Activated naive CD8-positive, alpha-beta T cell treated with anti-CD3 and anti-CD28 coated beads for 36 hours (primary cell): ENCODE results near the gene ARHGAP27. TPM values are rescaled to one million over a fixed set of nuclear protein-coding genes. Genes with fewer than 3 reads are reported as not detected.

Experiments
- DNase-seq: peaks from one replicate; pipeline ENCODE4 v3.0.0; 2021
- H3K27ac Mint-ChIP-seq: one replicate; pipeline ENCODE4 v1.8.0; 2022; ENCODE audit warnings: mild to moderate bottlenecking, moderate library complexity, mixed read lengths
- H3K27me3 Mint-ChIP-seq: one replicate; pipeline ENCODE4 v1.8.0; 2022; ENCODE audit warnings: mild to moderate bottlenecking, mixed read lengths
- H3K36me3 Mint-ChIP-seq: one replicate; pipeline ENCODE4 v1.8.0; 2021; ENCODE audit warnings: mild to moderate bottlenecking, mixed read lengths
- H3K4me1 Mint-ChIP-seq: one replicate; pipeline ENCODE4 v1.8.0; 2021; ENCODE audit warnings: mixed read lengths
- H3K4me3 Mint-ChIP-seq: one replicate; pipeline ENCODE4 v1.8.0; 2022; ENCODE audit warnings: mild to moderate bottlenecking, moderate library complexity, mixed read lengths
- H3K9me3 Mint-ChIP-seq: one replicate; pipeline ENCODE4 v1.8.0; 2022; ENCODE audit warnings: mixed read lengths
- total RNA-seq, 2 experiments: library from RNA; stranded (reverse); gene quantifications; one replicate each; pipeline ENCODE4 v1.2.3, GENCODE V29; 2021

The ARHGAP27 gene
- total RNA-seq, 2 experiments from 2014 or later: 33.3 to 35.8 TPM

DNA sequence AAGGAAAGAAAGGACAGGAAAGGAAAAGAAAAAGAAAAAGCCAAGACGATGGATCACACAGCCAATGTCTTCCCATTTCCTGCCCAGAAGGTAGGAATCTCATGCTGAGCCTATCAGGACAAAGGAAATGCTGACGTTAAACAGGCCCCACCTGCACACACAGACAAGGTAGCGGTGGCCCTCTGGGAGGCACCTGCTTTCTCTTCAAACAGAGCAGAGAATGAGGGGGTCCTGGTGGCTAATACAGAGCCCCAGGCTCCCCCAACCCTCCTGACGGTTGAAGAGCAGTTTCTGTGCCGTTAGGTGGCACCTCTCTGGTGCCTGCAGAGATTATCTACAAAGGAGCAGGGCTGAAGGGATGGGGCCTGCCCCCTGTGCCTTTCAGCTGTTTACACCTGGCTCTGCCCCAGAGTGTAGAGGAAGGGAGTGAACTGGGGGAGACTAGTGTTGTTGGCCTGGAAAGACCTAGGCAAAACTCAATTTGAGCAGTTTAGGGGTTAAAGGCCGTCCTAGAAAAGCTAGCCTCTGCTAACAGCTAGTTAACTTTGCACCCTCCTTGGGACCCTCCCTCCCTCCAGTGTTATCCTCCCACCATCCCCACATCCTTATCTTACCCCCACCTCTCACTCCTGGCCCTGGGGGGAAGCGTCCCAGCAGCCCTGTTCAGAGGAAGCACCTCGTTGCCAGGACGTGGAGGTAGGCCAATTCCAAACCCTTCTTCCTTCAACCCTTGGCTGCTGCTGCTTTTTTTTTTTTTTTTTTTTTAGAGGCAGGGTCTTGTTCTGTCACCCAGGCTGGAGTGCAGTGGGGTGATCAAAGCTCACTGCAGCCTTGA is 56.3 kb downstream of the ARHGAP27 start:
- no peaks in the 10 kb centered on the region for H3K9me3 Mint-ChIP-seq
- no peaks in the 10 kb centered on the region for H3K36me3 Mint-ChIP-seq
- peaks cover 14% of the 10 kb centered on the region for H3K27me3 Mint-ChIP-seq
- H3K27ac Mint-ChIP-seq: no peak overlapping the region
- H3K4me3 Mint-ChIP-seq: no peak overlapping the region
- DNase-seq: no peak
- peaks cover 12% of the 10 kb centered on the region for H3K4me1 Mint-ChIP-seq

DNA sequence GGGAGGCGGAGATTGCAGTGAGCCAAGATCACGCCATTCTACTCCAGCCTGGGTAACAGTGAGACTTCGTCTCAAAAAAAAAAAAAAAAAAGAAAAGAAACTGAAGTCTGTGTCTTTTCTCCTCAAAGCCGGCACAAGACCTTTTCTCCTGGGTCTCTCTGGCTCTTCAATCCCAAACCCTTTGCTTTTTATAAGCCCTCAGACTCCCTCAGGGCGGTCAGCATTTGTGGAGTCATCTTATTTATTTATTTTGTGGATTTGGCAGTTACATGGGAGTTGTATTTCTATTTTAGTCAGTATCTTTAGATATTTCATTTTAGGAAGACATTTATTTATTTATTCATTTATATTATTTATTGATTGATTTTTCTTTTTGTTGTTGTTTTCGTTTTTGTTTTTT is 58.2 kb downstream of the ARHGAP27 start:
- no peaks in the 10 kb centered on the region for H3K36me3 Mint-ChIP-seq
- DNase-seq: no peak
- peaks cover 17% of the 10 kb centered on the region for H3K4me1 Mint-ChIP-seq
- no peaks in the 10 kb centered on the region for H3K9me3 Mint-ChIP-seq
- no peak overlapping the region for H3K27ac Mint-ChIP-seq
- peaks cover 22% of the 10 kb centered on the region for H3K27me3 Mint-ChIP-seq
- no peak overlapping the region for H3K4me3 Mint-ChIP-seq

DNA sequence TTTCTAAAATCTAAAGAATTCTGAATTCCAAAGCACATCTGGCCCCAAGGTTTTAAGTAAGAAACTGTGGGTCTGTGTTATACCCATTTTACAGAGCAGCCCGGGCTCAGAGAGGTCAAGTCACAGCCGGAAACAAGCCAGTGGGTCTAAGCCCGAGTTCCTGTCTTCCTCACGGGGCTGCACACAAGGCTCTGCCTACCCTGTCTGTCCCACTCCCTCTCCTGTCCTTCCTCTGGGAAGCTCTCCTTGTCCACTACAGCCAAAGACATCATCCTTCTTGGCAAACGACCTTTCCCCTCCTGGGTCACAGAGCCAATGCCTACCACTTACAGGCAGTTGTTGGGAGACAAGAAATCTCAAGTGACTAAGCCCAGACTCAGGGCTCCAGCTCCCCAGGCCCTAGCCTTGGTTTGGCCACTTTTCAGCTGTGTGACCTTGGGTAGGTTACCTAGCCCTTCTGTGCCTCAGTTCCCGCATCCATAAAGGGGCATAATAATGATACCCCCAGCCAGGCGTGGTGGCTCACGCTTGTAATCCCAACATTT is 60.3 kb downstream of the ARHGAP27 start:
- Mint-ChIP-seq H3K9me3 (no peaks in the 10 kb centered on the region), H3K27me3 (peaks cover 28% of the 10 kb centered on the region), H3K27ac (no peak overlapping the region), H3K4me1 (peaks cover 13% of the 10 kb centered on the region), H3K36me3 (no peaks in the 10 kb centered on the region), H3K4me3 (peak overlapping the region; percentile 63)
- DNase-seq: no peak

DNA sequence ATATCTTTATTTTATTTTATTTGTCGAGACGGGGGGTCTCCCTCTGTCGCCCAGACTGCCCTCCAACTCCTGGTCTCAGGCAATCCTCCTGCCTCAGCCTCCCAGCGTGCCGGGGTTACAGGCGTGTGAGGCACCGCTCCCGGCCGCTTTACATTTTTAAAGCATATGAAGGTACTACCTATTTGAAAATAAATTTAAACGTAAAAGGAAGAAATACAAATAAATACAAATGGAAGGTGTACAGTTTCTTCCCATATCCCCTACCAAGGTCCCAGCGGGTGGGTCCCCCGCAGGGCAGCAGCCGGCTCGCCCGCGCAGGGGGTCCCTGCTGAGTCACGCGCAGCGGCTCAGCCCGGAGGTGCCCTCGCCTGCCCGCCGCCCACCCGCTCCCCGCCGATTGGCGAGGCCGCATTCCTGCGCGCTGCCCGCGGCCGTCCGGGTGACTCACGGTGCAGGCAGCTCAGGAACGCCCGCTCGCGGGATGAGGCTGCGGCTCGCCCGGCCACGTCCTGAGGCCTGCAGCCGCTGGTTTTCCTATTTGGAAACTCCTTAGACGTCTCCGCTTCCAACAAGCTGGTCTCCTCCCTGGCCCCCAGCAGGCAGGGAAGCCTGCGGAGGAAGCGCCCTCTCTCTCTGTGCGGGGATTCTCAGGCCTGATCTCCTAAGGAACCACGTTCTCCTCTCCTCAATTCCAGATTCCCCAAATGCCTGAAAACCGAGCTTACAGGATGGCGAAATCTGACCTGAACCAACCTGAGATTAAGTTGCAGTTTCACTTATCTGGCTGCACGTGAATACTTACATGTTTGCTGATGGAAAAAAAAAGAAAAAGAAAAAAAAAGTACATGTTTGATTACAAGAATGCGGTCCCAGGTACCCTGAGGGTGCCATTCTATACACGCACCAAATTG is 61.0 kb downstream of the ARHGAP27 start:
- Mint-ChIP-seq H3K27ac (no peak overlapping the region), H3K27me3 (peaks cover 28% of the 10 kb centered on the region), H3K9me3 (no peaks in the 10 kb centered on the region), H3K4me3 (peak overlapping the region; percentile 63), H3K36me3 (no peaks in the 10 kb centered on the region), H3K4me1 (peaks cover 13% of the 10 kb centered on the region)
- DNase-seq: peak; percentile 78

DNA sequence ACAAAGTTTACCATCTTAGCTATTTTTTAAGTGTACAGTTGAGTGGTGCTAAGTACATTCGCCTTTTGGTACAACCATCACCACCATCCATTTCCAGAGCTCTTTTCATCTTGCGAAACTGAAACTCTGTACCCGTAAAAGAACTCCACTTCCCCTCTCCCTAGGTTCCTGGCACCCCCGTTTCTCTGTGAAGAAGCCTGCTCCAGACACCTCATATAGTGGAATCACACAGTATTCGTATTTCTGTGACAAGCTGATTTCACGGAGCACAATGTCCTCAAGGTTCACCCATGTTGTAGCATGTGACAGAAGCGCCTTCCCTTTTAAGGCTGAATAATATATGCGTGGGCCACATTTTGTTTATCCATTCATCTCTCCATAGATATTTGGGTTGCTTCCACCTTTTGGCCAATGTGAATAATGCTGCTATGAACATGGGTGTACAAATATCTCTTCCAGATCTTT is 61.7 kb downstream of the ARHGAP27 start:
- peaks cover 13% of the 10 kb centered on the region for H3K4me1 Mint-ChIP-seq
- no peaks in the 10 kb centered on the region for H3K36me3 Mint-ChIP-seq
- DNase-seq: no peak
- peaks cover 28% of the 10 kb centered on the region for H3K27me3 Mint-ChIP-seq
- H3K4me3 Mint-ChIP-seq: no peak overlapping the region
- H3K27ac Mint-ChIP-seq: no peak overlapping the region
- no peaks in the 10 kb centered on the region for H3K9me3 Mint-ChIP-seq

DNA sequence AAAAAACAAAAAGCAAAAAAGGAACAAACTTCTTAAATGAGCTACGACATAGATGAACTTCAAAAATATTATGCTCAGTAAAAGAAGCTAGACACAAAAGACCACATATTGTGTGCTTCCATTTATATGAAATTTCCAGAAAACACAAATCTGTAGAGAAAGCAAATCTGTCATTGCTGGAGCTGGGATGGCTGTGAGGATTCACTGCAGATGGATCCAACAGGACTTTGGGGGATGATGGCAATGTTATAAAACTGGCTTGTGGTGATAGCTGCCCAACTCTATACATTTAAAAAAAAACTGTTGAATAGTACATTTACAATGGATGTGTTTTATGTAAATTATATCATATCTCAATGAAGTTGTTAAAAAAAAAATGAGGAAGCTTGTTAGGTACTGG is 63.2 kb downstream of the ARHGAP27 start:
- H3K27ac Mint-ChIP-seq: no peak overlapping the region
- H3K4me1 Mint-ChIP-seq: peaks cover 13% of the 10 kb centered on the region
- H3K27me3 Mint-ChIP-seq: peaks cover 31% of the 10 kb centered on the region
- no peaks in the 10 kb centered on the region for H3K36me3 Mint-ChIP-seq
- no peaks in the 10 kb centered on the region for H3K9me3 Mint-ChIP-seq
- no peak for DNase-seq
- no peak overlapping the region for H3K4me3 Mint-ChIP-seq

DNA sequence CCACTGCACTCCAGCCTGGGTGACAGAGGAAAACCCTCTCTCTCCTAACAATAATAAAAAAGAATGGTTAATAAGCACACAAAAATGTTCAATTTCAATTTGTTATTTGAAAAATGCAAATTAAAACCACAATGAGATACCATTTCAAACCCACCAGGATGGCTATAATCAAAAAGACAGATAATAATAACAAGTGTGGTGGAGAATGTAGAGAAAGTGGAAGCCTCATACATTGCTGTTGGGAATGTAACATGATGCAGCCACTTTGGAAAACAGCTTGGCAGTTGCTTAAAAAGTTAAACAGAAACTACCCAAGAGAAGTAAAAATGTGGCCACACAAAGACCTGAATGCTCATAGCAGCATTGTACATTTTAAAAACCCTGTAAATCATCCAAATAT is 64.0 kb downstream of the ARHGAP27 start:
- Mint-ChIP-seq H3K27me3 (peaks cover 26% of the 10 kb centered on the region), H3K27ac (no peak overlapping the region), H3K4me1 (peaks cover 13% of the 10 kb centered on the region), H3K4me3 (no peak overlapping the region), H3K9me3 (no peaks in the 10 kb centered on the region), H3K36me3 (no peaks in the 10 kb centered on the region)
- no peak for DNase-seq

DNA sequence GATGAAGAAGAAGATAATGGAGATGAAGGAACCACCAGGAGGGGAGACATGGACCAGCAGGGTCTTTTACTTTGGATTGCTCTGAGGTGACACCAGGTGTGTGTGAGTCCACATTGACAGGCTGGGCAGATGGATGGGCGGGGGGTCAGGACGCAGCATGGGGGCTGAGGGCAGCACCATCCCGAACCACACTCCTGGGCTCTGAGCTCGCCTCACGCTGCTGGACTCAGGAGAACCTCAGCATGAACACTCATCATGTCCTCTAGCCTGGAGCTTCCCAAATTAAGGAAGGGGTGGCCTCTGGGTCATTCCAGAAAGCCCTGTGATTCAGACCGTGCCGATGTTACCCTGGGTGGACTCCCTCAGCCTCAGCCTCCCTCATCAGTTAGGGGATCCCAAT is 65.5 kb downstream of the ARHGAP27 start:
- Mint-ChIP-seq H3K9me3 (no peaks in the 10 kb centered on the region), H3K27ac (no peak overlapping the region), H3K4me3 (no peak overlapping the region), H3K27me3 (peaks cover 22% of the 10 kb centered on the region), H3K36me3 (no peaks in the 10 kb centered on the region), H3K4me1 (peaks cover 11% of the 10 kb centered on the region)
- DNase-seq: no peak

DNA sequence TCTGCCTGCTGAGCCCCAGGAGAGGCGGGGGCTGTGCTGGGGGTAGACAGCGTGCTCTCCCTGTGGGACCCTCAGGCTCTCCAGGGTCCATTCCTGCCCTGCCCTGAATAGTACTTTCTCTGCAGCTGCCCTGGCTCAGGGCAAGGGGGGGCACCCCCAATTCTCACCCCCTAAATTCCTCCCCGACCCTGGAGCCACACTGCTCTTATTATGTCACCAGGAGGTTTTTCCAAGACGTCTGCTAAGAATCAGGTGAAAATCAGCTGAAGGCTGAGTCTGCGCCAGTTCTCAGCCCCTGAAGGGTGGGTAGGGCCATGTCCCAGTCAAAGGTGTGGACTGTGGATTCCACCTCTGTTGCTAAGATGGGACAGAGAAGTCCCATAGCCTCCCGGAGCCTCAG is 66.0 kb downstream of the ARHGAP27 start:
- no peak overlapping the region for H3K4me3 Mint-ChIP-seq
- DNase-seq: no peak

DNA sequence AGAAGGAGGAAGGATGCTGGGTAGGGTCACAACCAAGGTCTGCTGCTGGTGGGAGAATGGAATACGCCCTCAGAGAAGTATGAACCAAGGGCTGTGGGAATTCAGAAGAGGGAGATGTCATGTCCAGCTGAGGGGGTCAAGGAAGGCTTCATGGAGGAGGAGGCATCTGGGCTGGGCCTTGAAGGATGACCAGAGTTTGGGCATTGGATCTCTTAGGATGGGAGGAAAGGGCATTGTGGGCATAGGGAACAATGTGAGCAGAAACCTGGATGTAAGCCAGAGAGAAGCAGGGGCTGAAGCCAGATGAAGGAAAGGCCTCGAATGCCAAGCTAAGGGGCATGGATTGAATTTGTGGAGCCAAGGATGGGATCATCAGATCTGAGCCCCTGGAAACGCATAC is 66.6 kb downstream of the ARHGAP27 start:
- no peaks in the 10 kb centered on the region for H3K9me3 Mint-ChIP-seq
- H3K4me1 Mint-ChIP-seq: peaks cover 2% of the 10 kb centered on the region
- H3K36me3 Mint-ChIP-seq: no peaks in the 10 kb centered on the region
- no peak overlapping the region for H3K27ac Mint-ChIP-seq
- DNase-seq: no peak
- H3K27me3 Mint-ChIP-seq: peaks cover 14% of the 10 kb centered on the region
- no peak overlapping the region for H3K4me3 Mint-ChIP-seq

More for the DNA sequence above, 66.0 kb downstream of the ARHGAP27 start:
- Mint-ChIP-seq H3K27ac (no peak overlapping the region), H3K4me1 (peaks cover 6% of the 10 kb centered on the region), H3K9me3 (no peaks in the 10 kb centered on the region), H3K36me3 (no peaks in the 10 kb centered on the region), H3K27me3 (peaks cover 18% of the 10 kb centered on the region)

DNA sequence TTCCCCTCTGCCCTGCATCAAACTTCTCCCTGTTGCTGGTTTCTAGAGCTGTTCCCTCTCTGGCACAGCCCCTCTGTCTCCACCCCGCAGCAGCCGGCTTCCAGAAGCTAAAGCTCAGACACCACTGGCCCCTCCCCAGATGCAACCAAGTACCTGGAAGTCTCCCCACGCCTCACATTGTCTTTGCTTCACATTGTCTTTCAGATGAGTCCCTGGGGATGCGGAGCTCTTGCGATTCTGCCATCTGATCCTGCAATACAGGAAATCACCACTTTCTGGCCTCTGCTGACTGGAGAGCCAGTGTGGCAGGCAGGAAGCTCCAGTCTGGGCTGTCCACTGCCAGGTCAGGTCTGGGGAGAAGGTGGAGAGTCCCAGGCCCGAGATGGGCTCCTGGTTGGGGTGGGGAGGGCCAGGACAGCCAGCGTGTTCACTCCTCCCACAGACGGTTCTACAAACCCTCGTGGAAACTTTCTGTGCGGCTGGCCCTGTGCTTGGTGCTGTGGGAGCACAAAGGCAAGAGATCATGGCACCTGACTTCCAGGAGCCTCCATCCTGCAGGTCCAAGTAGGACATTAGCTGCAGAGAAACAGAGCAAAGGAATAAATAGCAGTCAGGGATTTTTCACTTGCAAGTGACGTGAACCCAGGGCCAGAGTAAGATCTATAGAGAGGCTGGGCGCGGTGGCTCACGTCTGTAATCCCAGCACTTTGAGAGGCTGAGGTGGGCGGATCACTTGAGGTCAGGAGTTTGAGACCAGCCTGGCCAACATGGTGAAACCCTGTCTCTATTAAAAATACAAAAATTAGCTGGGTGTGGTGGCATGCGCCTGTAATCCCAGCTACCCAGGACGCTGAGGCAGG is 67.9 kb downstream of the ARHGAP27 start:
- Mint-ChIP-seq H3K36me3 (no peaks in the 10 kb centered on the region), H3K4me3 (no peak overlapping the region), H3K4me1 (no peaks in the 10 kb centered on the region), H3K9me3 (no peaks in the 10 kb centered on the region), H3K27ac (no peak overlapping the region), H3K27me3 (peaks cover 10% of the 10 kb centered on the region)
- no peak for DNase-seq

DNA sequence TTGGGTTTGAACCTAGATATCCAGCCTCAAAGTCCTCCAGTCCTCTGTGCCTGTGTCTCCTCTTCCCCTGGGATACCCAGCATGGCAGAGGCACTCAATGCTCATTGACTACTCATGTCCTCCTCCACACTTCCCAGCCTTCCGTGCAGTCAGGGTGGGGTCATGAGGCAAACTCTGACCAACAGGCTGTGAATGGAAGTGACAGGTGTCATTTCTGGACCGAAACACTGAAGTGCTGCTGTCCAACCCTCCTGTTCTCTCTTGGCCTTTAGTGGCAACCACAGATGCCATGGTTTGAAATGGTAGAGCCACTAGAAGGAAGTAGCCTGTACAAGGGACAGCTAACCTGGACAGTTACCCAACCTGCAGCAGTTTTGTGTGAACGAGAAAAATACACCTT is 69.2 kb downstream of the ARHGAP27 start:
- H3K4me3 Mint-ChIP-seq: no peak overlapping the region
- DNase-seq: no peak

DNA sequence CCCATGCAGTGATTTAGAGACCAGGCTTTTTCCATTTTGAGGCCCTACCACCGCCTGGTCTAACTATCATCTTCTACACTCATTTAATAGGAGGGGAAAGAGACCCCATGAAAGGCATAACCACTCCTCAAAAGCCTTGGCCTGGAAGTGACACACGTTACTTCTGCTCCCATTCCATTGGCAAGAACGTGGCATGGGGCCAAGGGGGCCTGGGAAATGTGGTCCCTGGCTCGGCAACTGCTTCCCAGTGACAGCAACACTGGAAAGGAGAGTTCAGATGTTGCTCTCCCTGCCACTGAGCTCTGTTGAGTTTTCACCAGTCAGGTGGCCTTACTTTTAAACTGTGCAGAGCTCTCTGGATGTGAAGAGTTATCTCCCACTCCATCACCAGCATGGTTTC is 70.7 kb downstream of the ARHGAP27 start:
- Mint-ChIP-seq H3K4me1 (peaks cover 3% of the 10 kb centered on the region), H3K36me3 (no peaks in the 10 kb centered on the region), H3K9me3 (peaks cover 1% of the 10 kb centered on the region), H3K27me3 (peaks cover 4% of the 10 kb centered on the region), H3K4me3 (no peak overlapping the region), H3K27ac (no peak overlapping the region)
- no peak for DNase-seq

More for the DNA sequence above, 69.2 kb downstream of the ARHGAP27 start:
- no peak overlapping the region for H3K27ac Mint-ChIP-seq
- no peaks in the 10 kb centered on the region for H3K36me3 Mint-ChIP-seq
- H3K27me3 Mint-ChIP-seq: peaks cover 4% of the 10 kb centered on the region
- H3K4me1 Mint-ChIP-seq: no peaks in the 10 kb centered on the region
- H3K9me3 Mint-ChIP-seq: no peaks in the 10 kb centered on the region

DNA sequence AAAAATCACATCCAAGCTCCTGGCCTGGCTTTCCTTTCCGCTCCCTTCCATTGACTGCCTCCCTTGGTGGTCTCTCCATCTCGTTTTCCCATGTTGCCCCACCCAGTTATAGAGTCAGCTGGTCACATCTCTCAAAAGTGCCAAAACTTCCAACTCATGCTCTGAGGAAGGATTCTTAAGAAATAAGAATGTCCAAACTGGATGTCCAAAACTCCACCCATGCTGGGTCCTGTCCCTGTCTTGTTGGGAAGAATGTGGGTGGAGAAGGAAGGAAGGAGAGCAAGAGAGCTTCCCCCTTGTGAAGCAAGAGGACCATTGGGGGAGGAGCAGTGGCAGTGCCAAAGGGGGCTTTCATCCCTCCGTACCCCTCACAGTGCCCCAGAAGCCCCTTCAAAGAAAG is 71.2 kb downstream of the ARHGAP27 start:
- Mint-ChIP-seq H3K9me3 (peaks cover 1% of the 10 kb centered on the region), H3K4me3 (no peak overlapping the region), H3K27me3 (peaks cover 4% of the 10 kb centered on the region), H3K4me1 (peaks cover 3% of the 10 kb centered on the region), H3K36me3 (no peaks in the 10 kb centered on the region), H3K27ac (no peak overlapping the region)
- no peak for DNase-seq
